Measurements from ENCODE around the gene AGMO. TPM values are rescaled to one million over a fixed set of nuclear protein-coding genes. Genes with fewer than 3 reads are reported as not detected.

AGMO gene
- total and polyA plus RNA-seq, 10 of the 15 experiments (the other 5 are each of a cell fraction or from before 2014, with no cell fraction given), result 0.11 to 0.29 TPM; not detected in 8

DNA sequence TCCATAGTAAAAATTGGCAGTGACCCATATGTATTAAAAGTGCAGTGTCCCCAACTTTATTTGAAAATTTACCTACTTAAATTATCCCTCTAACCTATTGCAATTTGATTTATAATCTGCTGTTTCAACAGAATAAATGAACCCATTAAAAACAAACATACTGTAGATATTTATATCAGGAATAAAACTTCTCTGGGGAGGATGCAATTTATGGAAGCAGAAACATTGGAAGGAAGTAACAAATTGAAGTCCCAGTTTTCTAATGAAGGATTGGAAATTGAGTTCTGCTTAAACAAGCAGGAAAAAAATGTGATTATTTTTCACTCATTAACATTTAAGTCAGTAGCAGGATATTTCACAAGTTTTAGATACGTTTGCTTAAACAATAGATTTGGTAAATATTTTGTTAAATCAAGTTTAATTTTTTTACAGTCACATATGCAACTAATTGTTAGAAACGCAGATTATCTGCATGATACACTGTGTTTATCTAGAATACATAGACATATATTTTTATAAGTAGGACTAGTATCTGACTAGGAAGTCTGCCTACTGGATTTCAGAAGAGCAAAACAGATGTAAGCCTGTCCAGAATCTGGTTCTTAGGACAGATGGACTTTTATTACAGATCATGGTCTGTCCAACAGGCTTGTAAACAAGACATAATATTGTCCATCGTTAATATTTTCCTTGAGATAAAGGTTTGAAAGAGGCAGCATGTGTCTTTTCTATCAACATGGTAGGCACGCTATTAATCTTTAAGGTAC lies 5.3 kb downstream of the AGMO start (continued):
- no peak for TF ChIP-seq E4F1 (IDR thresholded peaks at IDR 0.05; ENCODE audit: borderline replicate concordance, partially characterized antibody)
- no peak for TF ChIP-seq HCFC1 (IDR thresholded peaks at IDR 0.05; ENCODE audit: low read length)
- no peak for TF ChIP-seq NR2C2 (IDR thresholded peaks at IDR 0.05; ENCODE audit: borderline replicate concordance, control insufficient read depth, insufficient read length, low read depth)

DNA sequence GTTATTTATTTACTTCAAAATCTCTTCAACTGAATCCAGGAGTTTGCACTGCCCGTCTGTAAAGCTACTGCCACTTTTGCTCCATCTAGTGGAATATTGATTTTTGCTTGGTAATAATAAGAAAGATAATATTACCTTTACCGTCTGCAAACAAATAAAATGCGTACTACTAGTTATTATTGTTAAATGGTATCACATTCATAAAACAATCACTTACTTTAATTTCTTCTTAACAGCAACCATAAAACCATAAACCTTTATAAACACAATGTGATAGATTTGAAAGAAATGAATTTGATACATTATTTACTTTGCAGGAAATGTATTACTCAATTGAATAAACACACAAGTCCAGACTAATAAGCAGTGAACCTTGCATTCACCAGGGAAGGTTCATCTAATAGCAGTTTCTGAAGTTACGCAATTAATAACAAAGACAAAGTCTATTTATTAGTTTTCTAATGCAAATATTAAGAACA lies 6.4 kb downstream of the AGMO start:
- Histone ChIP-seq H4K20me1 (ENCODE audit: control insufficient read depth, insufficient read depth) (no peaks in the 10 kb centered on the region), H3K27ac (ENCODE audit: control insufficient read depth, insufficient read depth) (no peak overlapping the region), H3K4me2 (ENCODE audit: control insufficient read depth, insufficient read depth) (no peak overlapping the region), H2AFZ (ENCODE audit: control insufficient read depth, low read depth, low read length) (no peak overlapping the region), H3K27me3 (replicated peaks in 1 of 2; ENCODE audit: control insufficient read depth in 2 of 2, insufficient read depth in 2 of 2, low read length in 1 of 2) (no peaks in the 10 kb centered on the region), H3K4me3 (no peak overlapping the region), H3K9me3 (replicated peaks; ENCODE audit: control insufficient read depth, insufficient read depth, low read length) (no peaks in the 10 kb centered on the region), H3K4me1 (ENCODE audit: control insufficient read depth, insufficient read depth, low read length) (no peaks in the 10 kb centered on the region), H3K9ac (ENCODE audit: control insufficient read depth, insufficient read depth, low read length) (no peak overlapping the region), H3K36me3 (ENCODE audit: control insufficient read depth in 2 of 2, insufficient read depth in 2 of 2, low read length in 1 of 2) (no peaks in the 10 kb centered on the region), H3K79me2 (ENCODE audit: control insufficient read depth, insufficient read depth, low read length) (no peaks in the 10 kb centered on the region)
- SMC1A ChIA-PET (ENCODE audit: uncharacterized antibody, unreplicated experiment), result interaction anchor here (1.0 to 2.4 kb wide), 9 partner anchors 12 to 228 kb away, joined by 3 to 12 read pairs (median 5); no protein-coding TSS in a partner anchor
- 22% methylated on average over 4 of the region's 4 CpGs for WGBS (ENCODE audit: insufficient coverage, insufficient replicate concordance, low lambda C conversion rate, missing lambda C conversion rate)
- FAIRE-seq, result no peak
- TF ChIP-seq TCF12 (IDR thresholded peaks at IDR 0.05; ENCODE audit: low read depth, low read length), result no peak
- TF ChIP-seq GABPA (IDR thresholded peaks at IDR 0.05; ENCODE audit: low read depth), result no peak
- TF ChIP-seq ASH2L (IDR thresholded peaks at IDR 0.05; ENCODE audit: borderline replicate concordance, low read depth), result no peak
- TF ChIP-seq MXI1 (IDR thresholded peaks at IDR 0.05; ENCODE audit: low read depth, low read length), result no peak
- TF ChIP-seq NBN (IDR thresholded peaks at IDR 0.05), result no peak
- no peak for TF ChIP-seq SUPT20H (IDR thresholded peaks at IDR 0.05; ENCODE audit: borderline replicate concordance, control insufficient read depth, low read depth, low read length)
- TF ChIP-seq POU2F2 (IDR thresholded peaks at IDR 0.05; ENCODE audit: borderline replicate concordance, low read depth, low read length), result no peak
- TF ChIP-seq RELB (IDR thresholded peaks at IDR 0.05; ENCODE audit: low read depth), result no peak
- TF ChIP-seq CBX3 (IDR thresholded peaks at IDR 0.05; ENCODE audit: borderline replicate concordance, low read depth), result no peak
- TF ChIP-seq BCLAF1 (IDR thresholded peaks at IDR 0.05), result no peak
- TF ChIP-seq SMAD1 (IDR thresholded peaks at IDR 0.05; ENCODE audit: low read depth, partially characterized antibody), result no peak
- intact Hi-C loops (cut with micrococcal nuclease; ENCODE audit: unreplicated experiment), result loop anchor here (5.0 kb wide), 1 partner anchor 97 kb away; no protein-coding TSS in a partner anchor
- no TSS peak for BruUV-seq (replicated peaks)
- DNase-seq (ENCODE audit: low read depth, low spot score), result no peak
- RAD21 ChIA-PET (ENCODE audit: unreplicated experiment), result interaction anchor here (1.0 to 1.8 kb wide), 2 partner anchors 11 to 124 kb away, joined by 4 read pairs; no protein-coding TSS in a partner anchor
- ATAC-seq, result no peak; the same call in 2 of the 3 replicates
- POLR2A ChIA-PET, result interaction anchor here (1.2 kb wide), 1 partner anchor 26 kb away, joined by 4 read pairs; no protein-coding TSS in a partner anchor
- CTCF ChIA-PET, result interaction anchor here (1.1 to 3.0 kb wide), 8 partner anchors 26 to 232 kb away, joined by 3 to 20 read pairs (median 4); no protein-coding TSS in a partner anchor
- in situ Hi-C loops (cut with MboI), result no loop called here

Data from GM12878 (cell line).